ENCODE results near the gene BCL11A.

GRCh38 chr2:60558536-60558935 is 5.1 kb upstream of the BCL11A start:
- TF ChIP-seq EP300 (IDR thresholded peaks at IDR 0.05) (no peak), CTCF (IDR thresholded peaks at IDR 0.05) (no peak)

Measured in upper lobe of left lung (tissue), 4 donors.